HG03064 (cell line): Measurements from ENCODE around the gene CEPT1.
A peak's percentile ranks its signal among the peaks of the same experiment; 100 is the strongest.
"Not testable (repeated sequence)": the region's sequence is repeated elsewhere in the genome, so short reads cannot be mapped to it uniquely, and the experiment has no call there.

Source experiments
- ATAC-seq: cut with Tn5 transposase; IDR thresholded peaks from one replicate; pipeline ENCODE4 v1.9.1; 2021; ENCODE audit warnings: low read depth; ENCODE audit not compliant: unreplicated experiment

CEPT1 gene

DNA sequence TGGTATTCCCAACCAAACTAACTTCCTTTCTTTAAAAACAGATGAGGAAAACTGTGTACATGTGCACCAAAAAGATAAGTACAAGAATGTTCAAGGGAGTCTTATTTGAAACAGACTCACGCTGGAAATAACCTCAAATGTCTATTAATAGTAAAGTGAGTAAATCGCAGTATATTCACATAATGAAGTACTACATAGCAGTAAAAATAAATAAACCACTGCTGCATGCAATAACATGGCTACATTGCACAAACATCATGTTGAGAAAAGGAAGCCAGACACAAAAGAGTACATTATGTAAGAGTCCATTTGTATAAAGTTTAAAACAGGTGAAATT lies 65.7 kb downstream of the CEPT1 start:
- ATAC-seq: no peak

DNA sequence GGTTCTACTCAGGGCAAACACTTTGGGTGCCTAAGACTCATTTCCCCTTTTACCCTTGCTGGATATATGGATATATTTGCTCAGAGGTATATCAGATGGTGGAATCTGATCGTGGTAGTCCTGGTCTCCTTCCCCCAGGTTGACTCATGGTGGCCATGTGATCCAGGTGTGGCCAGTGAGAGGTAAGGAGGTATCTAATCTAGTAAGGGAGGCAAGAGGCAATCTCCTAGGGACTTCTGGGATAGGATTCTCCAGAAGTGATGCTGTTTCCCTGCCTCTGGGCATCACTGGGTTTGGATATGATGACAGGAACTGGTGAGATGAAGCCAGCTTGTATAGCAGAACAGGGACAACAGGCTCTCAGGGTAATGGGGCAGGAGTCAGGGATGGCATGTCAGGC lies 68.9 kb downstream of the CEPT1 start:
- ATAC-seq: no peak

DNA sequence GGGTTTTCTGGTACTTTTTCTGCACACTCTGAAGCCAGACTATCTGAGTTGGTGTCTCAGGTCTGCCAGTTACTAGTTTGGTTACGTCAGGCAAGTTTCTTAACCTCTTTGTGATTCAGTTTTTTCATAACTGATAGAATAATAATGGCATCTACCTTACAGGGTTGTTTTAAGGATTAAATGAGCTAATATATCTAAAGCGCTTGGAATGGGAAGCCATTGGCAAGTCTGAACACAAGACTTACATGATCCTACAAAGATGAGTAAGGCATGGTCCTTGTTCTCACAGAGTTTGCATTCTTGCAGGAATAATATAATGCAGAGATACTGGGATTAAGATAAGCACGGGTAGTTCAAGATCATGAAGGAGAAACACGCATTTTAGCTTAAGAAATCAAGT lies 69.6 kb downstream of the CEPT1 start:
- no peak for ATAC-seq

GRCh38 chr1:111211921-111212320 lies 71.9 kb downstream of the CEPT1 start:
- ATAC-seq: no peak

GRCh38 chr1:111212634-111213335 lies 72.8 kb downstream of the CEPT1 start:
- no peak for ATAC-seq

GRCh38 chr1:111213412-111213811 lies 73.4 kb downstream of the CEPT1 start:
- no peak for ATAC-seq

DNA sequence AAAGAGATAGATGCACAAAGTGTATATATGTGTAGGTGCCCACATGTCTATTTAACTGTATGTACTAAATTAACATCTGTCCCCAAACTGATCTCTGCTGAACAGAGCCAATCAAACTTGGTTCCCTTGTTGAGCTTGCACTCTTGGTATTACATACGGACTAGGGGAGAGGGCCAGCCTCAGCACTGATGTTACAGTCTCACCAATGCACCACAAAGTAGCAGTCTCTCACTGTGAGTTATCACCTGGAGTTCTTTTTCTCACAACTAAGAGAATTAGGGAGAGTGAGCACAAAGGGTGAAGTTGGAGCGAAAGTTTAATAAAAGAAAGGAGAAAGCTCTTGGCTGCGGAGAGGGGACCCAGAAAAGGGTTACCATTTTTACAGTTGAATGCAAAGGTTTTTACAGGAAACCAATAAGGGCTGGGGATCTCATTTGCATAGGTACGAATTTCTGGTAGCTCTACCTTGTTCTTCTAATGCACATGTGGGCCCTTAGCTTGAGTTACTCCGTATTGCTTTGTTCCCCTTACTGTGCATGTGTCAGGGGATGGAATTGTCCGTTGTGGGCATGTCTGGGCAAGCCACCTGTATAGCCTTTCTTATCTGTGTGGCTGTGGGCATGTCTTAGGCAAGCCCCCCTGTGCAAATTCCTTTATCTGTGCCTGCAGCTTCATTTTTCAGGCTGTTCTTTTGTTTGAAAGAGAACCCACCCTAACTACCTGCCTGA lies 74.2 kb downstream of the CEPT1 start:
- no peak for ATAC-seq

GRCh38 chr1:111214884-111215283 lies 74.9 kb downstream of the CEPT1 start:
- no peak for ATAC-seq

- not testable (repeated sequence) for ATAC-seq
Observed at GRCh38 chr1:111215285-111215684, 75.3 kb downstream of the CEPT1 start.

- ATAC-seq: no peak
Observed at GRCh38 chr1:111216751-111217150, 76.7 kb downstream of the CEPT1 start.

DNA sequence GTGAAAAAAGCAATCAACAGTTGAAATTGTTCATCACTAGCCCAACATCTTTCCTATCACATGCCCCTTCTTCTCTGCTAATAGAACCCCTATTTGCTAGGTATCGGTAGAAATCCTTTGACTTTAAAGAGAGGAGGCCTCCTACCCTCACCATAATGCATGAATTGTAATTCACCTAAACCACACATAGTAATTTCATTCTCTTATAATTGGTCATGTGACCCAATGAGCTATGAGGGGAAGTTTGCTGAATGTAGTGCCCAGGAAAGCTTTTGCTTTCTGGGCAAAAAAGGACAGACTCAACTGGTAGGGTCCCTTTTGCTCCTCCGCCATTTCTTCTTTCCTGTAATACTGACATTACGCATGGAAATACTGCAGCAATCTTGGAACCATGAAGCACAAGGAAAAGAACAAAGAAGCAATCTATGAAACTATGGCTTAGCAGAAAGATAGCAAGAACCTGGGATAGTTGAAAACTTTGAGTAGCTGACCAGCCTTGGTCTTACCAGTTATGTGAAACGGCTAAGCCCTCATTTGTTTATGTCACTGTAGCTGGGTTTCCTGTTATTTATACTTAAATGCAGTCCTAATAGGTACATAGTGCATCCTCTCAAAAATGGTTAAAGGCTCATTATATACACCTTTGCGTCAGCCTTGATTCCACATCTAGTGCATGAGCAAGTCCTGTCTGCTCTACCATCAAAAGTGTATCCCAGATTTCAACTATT lies 77.3 kb downstream of the CEPT1 start:
- ATAC-seq: no peak

DNA sequence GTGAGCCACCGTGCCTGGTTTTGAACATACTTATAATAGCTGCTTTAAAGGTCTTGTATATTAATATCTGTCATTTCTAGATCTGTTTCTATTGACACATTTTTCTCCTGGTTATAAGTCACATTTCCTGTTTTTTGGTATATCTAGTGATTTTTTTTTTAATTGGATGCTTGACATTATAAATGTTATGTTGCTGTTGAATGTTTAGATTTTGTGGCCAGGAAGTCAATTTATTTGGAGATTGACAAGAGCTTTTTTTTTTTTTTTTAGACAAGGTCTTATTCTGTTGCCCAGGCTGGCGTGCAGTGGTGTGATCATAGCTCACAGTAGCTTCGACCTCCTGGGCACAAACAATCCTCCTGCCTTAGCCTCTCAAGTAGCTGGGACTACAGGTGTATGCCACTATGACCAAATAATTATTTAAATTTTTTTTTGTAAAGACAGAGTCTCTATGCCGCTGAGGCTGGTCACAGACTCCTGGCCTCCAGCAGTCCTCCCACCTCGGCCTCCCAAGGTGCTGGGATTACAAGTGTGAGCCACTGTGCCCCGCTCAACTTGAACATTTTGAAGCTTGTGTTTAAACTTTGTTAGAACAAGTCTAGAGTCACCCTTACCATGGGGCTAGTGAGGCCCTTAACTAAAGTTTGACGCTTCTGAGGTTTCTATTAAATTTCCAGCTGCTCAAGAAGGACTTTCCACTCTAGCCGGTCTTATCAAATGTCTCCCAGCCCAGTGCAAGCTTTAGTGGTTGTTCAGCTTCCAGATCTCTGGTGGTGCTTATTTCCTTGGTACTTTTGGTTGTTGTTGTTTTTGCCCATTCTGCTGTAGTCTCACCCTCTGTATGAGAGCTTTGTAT lies 78.9 kb downstream of the CEPT1 start:
- peak; percentile 0 for ATAC-seq

DNA sequence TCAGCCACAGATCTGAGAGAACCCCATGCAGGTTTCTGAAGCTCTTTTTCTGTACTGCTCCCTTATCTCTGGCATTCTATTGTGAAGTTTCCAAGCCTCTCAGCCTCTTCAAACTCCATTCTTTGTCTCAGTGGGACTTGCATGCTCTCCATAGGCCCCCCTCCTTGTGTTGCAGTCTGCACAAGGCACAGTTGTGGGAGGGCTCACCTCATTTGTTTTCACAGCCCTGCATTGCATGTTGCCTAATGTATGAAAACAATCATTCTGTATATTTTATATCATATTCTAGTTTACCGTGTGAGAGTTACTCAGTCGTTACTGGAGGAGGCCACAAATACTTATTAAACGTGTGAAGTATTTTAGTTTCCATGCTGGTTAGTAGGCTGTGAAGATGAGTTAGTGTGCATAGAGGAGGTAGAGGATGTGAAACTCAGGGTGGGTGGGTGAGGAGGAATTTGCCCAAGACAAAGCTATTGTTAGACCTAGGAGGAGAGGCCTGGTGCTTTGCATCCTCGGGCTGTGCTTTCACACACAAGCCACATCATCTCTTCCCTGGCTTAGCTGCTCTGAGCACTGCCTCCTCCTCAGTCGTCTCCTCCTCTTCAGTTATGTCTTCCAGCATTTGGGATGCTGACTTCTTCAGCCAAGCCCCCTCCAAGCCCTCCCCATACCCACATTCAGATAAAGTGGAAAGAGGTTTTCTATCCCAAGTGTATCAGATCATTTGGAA lies 79.7 kb downstream of the CEPT1 start:
- ATAC-seq: peak; percentile 28

- ATAC-seq: no peak
Observed at GRCh38 chr1:111220302-111220890, 80.4 kb downstream of the CEPT1 start.

GRCh38 chr1:111221276-111221632 lies 81.2 kb downstream of the CEPT1 start:
- no peak for ATAC-seq

DNA sequence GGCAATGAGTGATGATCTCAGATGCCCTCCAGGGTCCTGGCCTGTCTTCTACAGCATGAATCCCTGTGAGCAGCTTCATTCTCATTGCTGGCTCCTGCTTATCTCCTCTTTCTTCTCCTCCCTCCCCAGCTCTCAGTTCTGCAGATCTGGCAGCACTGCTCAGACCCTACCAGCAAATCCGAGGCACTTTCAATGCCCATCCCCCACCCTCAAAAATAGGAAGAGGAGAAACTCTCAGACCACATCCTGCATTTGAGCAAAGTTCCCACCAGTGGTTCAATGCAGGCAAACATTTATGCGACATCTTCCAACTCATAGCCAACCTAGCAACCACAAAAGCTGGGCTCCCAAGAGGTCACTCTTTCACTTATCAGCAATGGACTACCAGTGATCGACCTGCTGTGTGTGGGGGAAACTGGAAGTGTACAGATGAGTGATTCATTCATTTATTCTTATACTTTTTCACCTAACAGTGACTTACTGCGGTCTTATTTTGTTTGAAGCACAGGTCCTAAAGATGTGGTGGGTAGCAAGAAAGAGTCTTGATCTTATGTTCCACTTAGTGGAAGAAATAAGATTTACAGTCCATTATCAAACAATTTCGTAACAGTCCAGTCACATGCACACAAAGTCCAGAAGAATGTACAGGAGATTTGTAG lies 81.7 kb downstream of the CEPT1 start:
- ATAC-seq: peak; percentile 49

DNA sequence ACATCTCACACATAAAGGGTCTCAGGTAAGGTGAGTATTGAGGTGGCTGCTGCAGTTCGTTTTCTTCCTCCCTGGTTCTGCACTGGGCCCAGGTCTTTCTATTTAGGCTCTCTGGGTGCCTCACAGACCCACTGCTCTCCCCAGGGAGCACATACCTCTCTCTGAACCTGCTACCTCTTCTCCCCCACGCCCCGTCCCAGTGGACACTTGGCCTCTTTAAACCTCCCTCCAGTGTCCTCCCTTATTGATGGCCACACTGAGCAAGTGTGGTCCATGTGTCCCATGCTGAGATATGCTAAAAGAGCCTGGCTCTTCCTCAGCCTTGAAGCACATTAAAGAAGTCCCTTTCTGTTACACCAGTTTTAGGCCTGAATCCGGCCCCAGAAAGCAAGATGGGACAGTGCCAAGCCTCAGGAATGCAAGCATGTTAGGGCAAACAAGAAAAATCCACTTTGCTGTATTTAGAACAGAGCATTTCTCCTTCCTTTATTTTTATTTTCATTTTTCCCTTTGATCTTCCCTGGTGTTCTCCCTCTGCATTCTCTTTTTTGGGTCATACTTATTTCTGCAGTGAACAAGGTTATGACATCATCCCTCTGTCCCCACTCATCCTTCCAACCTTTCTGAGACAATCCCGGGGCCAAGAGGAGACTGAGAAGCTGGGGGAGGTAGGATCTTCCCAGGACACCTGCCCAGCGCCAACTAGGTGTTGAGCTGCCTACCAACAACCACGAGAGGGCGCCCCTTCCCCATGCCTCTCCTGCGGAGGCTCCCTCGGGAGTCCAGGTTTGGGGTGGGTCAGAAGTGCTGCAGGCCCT lies 82.5 kb downstream of the CEPT1 start:
- ATAC-seq: no peak

GRCh38 chr1:111223126-111223685 lies 83.2 kb downstream of the CEPT1 start:
- ATAC-seq: no peak
